Measurements from ENCODE around the gene MYRFL. TPM values are rescaled to one million over a fixed set of nuclear protein-coding genes. Genes with fewer than 3 reads are reported as not detected.
"Not testable (repeated sequence)": the region's sequence is repeated elsewhere in the genome, so short reads cannot be mapped to it uniquely, and the experiment has no call there.

Gene MYRFL
- total RNA-seq, 1 donor from 2014 or later, result 0.14 TPM

DNA sequence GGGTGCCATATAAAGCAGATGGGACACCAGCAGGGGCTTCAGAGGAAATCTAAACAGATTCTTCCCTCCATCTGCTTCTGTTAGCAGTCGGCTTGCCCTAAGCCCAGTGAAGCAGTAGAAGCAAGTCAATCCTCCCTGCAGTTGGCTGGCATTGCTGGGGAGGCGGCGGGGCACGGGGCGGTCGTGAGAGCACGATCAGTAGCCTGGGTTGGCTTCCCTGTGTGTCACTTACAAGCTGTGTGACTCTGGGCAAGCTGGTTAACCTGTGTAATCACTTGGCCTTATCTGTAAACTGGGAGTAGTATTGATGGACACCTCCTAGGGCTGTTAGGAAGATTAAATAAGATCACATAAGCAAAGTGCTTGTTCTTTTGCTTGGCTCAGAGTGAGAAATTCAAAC, 19.4 kb downstream of the MYRFL start:
- no peak for DNase-seq
- TF ChIP-seq CTCF (IDR thresholded peaks at IDR 0.05; ENCODE audit: borderline replicate concordance), result no peak
- H3K4me1 ChIP-seq, result no peaks in the 10 kb centered on the region
- intact Hi-C loops (cut with micrococcal nuclease), result no loop called here
- H3K27me3 ChIP-seq (ENCODE audit: low read depth), result no peaks in the 10 kb centered on the region
- H3K36me3 ChIP-seq, result no peaks in the 10 kb centered on the region
- H3K9me3 ChIP-seq (replicated peaks), result no peaks in the 10 kb centered on the region
- H3K27ac ChIP-seq (replicated peaks), result no peak overlapping the region
- H3K4me3 ChIP-seq, result no peak overlapping the region

DNA sequence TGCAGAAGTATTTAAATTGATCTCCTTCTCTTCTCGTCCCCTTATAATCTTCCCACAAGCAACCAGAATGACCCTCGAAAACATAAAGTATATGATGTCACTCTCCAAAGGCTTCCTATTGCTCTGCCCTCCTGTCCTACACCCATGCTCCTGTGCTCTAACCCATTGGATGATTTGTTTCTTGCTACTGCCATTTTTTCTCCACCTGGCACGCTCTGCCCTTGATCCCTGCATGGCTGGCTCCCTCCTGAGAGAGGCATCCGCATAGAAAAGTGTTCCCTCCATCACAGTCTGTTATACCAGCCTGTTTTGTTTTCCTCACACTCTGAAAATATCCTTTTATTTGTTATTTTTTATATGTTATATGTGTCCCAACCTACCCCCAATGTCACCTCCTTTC, 19.8 kb downstream of the MYRFL start:
- Histone ChIP-seq H3K9me3 (replicated peaks) (no peaks in the 10 kb centered on the region), H3K4me3 (no peak overlapping the region), H3K36me3 (no peaks in the 10 kb centered on the region), H3K27ac (replicated peaks) (no peak overlapping the region), H3K4me1 (no peaks in the 10 kb centered on the region), H3K27me3 (ENCODE audit: low read depth) (no peaks in the 10 kb centered on the region)
- no peak for DNase-seq
- TF ChIP-seq CTCF (IDR thresholded peaks at IDR 0.05; ENCODE audit: borderline replicate concordance), result no peak
- intact Hi-C loops (cut with micrococcal nuclease), result no loop called here

GRCh38 chr12:69846976-69847375, 21.9 kb downstream of the MYRFL start:
- no peak for TF ChIP-seq CTCF (IDR thresholded peaks at IDR 0.05; ENCODE audit: borderline replicate concordance)
- DNase-seq, result no peak

GRCh38 chr12:69851976-69852375, 26.9 kb downstream of the MYRFL start:
- H3K27me3 ChIP-seq (ENCODE audit: low read depth), result no peaks in the 10 kb centered on the region
- intact Hi-C loops (cut with micrococcal nuclease), result no loop called here
- H3K4me3 ChIP-seq, result no peak overlapping the region
- no peak for DNase-seq
- H3K27ac ChIP-seq (replicated peaks), result no peak overlapping the region
- TF ChIP-seq CTCF (IDR thresholded peaks at IDR 0.05; ENCODE audit: borderline replicate concordance), result no peak
- peaks cover 23% of the 10 kb centered on the region for H3K9me3 ChIP-seq (replicated peaks)
- H3K36me3 ChIP-seq, result no peaks in the 10 kb centered on the region
- H3K4me1 ChIP-seq, result no peaks in the 10 kb centered on the region

More at GRCh38 chr12:69846976-69847375, 21.9 kb downstream of the MYRFL start:
- no peaks in the 10 kb centered on the region for H3K9me3 ChIP-seq (replicated peaks)
- no peak overlapping the region for H3K4me3 ChIP-seq
- no peaks in the 10 kb centered on the region for H3K36me3 ChIP-seq
- no peaks in the 10 kb centered on the region for H3K27me3 ChIP-seq (ENCODE audit: low read depth)
- intact Hi-C loops (cut with micrococcal nuclease), result no loop called here
- H3K4me1 ChIP-seq, result no peaks in the 10 kb centered on the region
- H3K27ac ChIP-seq (replicated peaks), result no peak overlapping the region

- H3K27ac ChIP-seq (replicated peaks); H3K4me3 ChIP-seq; H3K27me3 ChIP-seq (ENCODE audit: low read depth); intact Hi-C loops (cut with micrococcal nuclease); H3K36me3 ChIP-seq; H3K4me1 ChIP-seq; DNase-seq: not testable (repeated sequence)
- peaks cover 37% of the 10 kb centered on the region for H3K9me3 ChIP-seq (replicated peaks)
Measured at GRCh38 chr12:69853176-69853961, 28.3 kb downstream of the MYRFL start.

DNA sequence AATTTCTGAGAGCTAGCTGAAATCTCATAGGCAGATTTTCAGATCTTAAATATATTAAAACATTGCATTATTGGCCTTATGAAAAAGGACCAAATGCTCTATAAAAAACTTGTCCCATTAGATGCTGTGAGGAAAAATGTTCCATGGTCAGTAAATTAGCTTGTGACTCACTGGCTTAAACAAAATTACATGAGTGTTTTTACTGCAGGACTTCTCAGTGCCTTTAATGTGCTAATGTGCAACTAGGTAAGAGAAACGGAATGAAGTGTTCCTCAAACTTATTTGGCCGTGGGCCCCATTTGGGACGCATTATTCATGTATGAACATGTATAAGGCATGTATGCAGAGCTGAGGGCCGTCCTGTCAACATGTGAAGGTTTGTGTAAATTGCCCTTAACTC, 41.7 kb downstream of the MYRFL start:
- no peak overlapping the region for H3K27ac ChIP-seq (replicated peaks)
- no peak for TF ChIP-seq CTCF (IDR thresholded peaks at IDR 0.05; ENCODE audit: borderline replicate concordance)
- intact Hi-C loops (cut with micrococcal nuclease), result no loop called here
- H3K9me3 ChIP-seq (replicated peaks), result no peaks in the 10 kb centered on the region
- no peaks in the 10 kb centered on the region for H3K4me1 ChIP-seq
- no peaks in the 10 kb centered on the region for H3K36me3 ChIP-seq
- DNase-seq, result no peak
- no peak overlapping the region for H3K4me3 ChIP-seq
- H3K27me3 ChIP-seq (ENCODE audit: low read depth), result no peaks in the 10 kb centered on the region

All from left ventricle myocardium inferior (tissue), 1 donor.